ENCODE measurements around the gene CSH2.
"Not testable (repeated sequence)": the region's sequence is repeated elsewhere in the genome, so short reads cannot be mapped to it uniquely, and the experiment has no call there.

Gene CSH2

GRCh38 chr17:63873577-63873976 is at the start of gene CSH2:
Gene CSH2, minus strand, starts transcription at chr17:63873677. Its CDS starts 63 bp downstream, at chr17:63873614.
- not testable (repeated sequence) for DNase-seq

GRCh38 chr17:63922402-63922801 is 48.9 kb upstream of the CSH2 start:
- DNase-seq = not testable (repeated sequence)

- DNase-seq = not testable (repeated sequence)
Observed at GRCh38 chr17:63920779-63921178, 47.3 kb upstream of the CSH2 start.

GRCh38 chr17:63920050-63920449 is 46.6 kb upstream of the CSH2 start:
- DNase-seq = not testable (repeated sequence)

GRCh38 chr17:63919311-63919723 is 45.8 kb upstream of the CSH2 start:
- DNase-seq = peak; percentile 83

GRCh38 chr17:63918789-63919305 is 45.4 kb upstream of the CSH2 start, which contains the start of gene GH1:
Gene GH1, minus strand, starts transcription at chr17:63918839. Its CDS starts 63 bp downstream, at chr17:63918776.
- not testable (repeated sequence) for DNase-seq

GRCh38 chr17:63918305-63918704 is 44.8 kb upstream of the CSH2 start:
- no peak for DNase-seq

GRCh38 chr17:63917646-63918045 is 44.2 kb upstream of the CSH2 start:
- no peak for DNase-seq

- DNase-seq = not testable (repeated sequence)
Observed at GRCh38 chr17:63917206-63917605, 43.7 kb upstream of the CSH2 start.

- no peak for DNase-seq
Observed at GRCh38 chr17:63916566-63917185, 43.2 kb upstream of the CSH2 start.

- not testable (repeated sequence) for DNase-seq
Observed at GRCh38 chr17:63915753-63916152, 42.3 kb upstream of the CSH2 start.

- no peak for DNase-seq
Observed at GRCh38 chr17:63914471-63914870, 41.0 kb upstream of the CSH2 start.

GRCh38 chr17:63911657-63912100 is 38.2 kb upstream of the CSH2 start:
- DNase-seq = peak; percentile 62

- DNase-seq = no peak
Observed at GRCh38 chr17:63911041-63911635, 37.7 kb upstream of the CSH2 start, which contains the start of gene CSHL1. Gene CSHL1, minus strand, starts transcription at chr17:63911258. Its CDS starts 62 bp downstream, at chr17:63911196.

- no peak for DNase-seq
Observed at GRCh38 chr17:63910096-63910495, 36.6 kb upstream of the CSH2 start.

- DNase-seq = not testable (repeated sequence)
Observed at GRCh38 chr17:63909586-63909985, 36.1 kb upstream of the CSH2 start.

GRCh38 chr17:63907161-63907778 is 33.8 kb upstream of the CSH2 start:
- DNase-seq = peak; percentile 71

GRCh38 chr17:63904796-63905195 is 31.3 kb upstream of the CSH2 start:
- not testable (repeated sequence) for DNase-seq

- peak; percentile 30 for DNase-seq
Observed at GRCh38 chr17:63903787-63904201, 30.3 kb upstream of the CSH2 start.

- DNase-seq = not testable (repeated sequence)
Observed at GRCh38 chr17:63901971-63902370, 28.5 kb upstream of the CSH2 start.

- DNase-seq = not testable (repeated sequence)
Observed at GRCh38 chr17:63898899-63899798, 25.7 kb upstream of the CSH2 start.
